GM12874 (cell line): ENCODE data around the gene JMJD8.
A peak's percentile ranks its signal among the peaks of the same experiment; 100 is the strongest.

Source experiments
- TF ChIP-seq, protein P1 (sequence below): IDR thresholded peaks from 2 replicates; pipeline ENCODE4 v1.5.1; 2011; ENCODE audit warnings: low read depth, mild to moderate bottlenecking, control low read depth, low read length, moderate library complexity; ENCODE audit not compliant: insufficient read depth

JMJD8 gene

DNA sequence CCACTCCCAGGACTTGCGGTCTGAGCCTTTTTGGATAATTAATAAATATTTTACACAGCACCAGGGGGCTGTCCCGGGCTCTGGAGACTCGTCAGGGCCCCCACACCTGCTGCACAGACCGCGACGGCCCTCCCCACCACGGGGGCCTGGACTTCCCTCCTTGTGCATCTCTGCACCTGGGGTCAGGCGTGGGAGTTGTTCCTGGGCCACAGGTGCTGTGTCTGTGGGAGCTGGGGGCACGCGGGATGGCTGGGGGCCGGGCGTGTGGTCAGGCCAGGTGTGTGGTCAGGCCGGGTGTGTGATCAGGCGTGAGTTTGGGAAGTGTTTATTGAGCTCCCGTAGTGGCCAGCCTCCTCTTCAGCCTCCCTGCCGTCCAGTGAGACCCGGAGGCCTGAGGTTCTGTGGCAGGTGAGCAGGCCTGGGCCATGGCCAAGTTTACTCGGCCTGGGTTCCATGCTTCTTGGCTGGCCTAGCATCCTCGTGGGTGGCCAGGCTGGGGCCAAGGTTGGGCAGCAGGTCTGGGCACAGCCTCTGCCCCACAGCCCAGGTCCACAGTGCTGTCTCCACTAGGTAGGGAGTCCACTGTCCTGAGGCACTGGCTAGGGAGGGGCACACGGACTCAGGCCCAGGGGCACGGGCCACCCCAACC lies 5.8 kb downstream of the JMJD8 start:
- TF ChIP-seq, protein P1, sequence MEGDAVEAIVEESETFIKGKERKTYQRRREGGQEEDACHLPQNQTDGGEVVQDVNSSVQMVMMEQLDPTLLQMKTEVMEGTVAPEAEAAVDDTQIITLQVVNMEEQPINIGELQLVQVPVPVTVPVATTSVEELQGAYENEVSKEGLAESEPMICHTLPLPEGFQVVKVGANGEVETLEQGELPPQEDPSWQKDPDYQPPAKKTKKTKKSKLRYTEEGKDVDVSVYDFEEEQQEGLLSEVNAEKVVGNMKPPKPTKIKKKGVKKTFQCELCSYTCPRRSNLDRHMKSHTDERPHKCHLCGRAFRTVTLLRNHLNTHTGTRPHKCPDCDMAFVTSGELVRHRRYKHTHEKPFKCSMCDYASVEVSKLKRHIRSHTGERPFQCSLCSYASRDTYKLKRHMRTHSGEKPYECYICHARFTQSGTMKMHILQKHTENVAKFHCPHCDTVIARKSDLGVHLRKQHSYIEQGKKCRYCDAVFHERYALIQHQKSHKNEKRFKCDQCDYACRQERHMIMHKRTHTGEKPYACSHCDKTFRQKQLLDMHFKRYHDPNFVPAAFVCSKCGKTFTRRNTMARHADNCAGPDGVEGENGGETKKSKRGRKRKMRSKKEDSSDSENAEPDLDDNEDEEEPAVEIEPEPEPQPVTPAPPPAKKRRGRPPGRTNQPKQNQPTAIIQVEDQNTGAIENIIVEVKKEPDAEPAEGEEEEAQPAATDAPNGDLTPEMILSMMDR, result no peak

DNA sequence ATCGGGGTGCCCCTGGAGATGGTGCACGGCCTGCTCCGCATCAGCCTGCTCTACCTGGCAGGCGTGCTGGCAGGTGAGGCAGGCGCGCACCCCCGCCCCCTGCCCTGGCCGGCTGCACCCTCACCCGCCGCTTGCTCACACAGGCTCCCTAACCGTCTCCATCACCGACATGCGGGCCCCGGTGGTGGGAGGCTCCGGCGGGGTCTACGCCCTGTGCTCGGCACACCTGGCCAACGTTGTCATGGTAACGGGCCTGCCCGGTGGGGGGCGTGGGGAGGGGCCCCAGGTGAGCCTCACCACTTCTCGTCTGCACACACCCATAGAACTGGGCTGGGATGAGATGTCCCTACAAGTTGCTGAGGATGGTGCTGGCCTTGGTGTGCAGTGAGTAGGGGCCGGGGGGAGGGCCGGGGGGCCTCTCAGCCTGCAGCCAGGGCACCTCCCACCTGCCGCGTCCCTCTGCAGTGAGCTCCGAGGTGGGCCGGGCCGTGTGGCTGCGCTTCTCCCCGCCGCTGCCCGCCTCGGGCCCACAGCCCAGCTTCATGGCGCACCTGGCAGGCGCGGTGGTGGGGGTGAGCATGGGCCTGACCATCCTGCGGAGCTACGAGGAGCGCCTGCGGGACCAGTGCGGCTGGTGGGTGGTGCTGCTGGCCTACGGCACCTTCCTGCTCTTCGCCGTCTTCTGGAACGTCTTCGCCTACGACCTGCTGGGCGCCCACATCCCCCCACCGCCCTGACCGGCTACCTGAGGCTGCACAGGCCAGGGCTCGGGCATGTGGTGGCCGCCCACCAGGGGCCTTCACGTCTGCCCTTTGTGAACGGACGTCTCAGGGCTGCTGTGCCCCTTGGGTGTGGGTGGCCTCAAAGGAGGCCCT lies 6.6 kb downstream of the JMJD8 start:
- TF ChIP-seq, protein P1, result no peak

DNA sequence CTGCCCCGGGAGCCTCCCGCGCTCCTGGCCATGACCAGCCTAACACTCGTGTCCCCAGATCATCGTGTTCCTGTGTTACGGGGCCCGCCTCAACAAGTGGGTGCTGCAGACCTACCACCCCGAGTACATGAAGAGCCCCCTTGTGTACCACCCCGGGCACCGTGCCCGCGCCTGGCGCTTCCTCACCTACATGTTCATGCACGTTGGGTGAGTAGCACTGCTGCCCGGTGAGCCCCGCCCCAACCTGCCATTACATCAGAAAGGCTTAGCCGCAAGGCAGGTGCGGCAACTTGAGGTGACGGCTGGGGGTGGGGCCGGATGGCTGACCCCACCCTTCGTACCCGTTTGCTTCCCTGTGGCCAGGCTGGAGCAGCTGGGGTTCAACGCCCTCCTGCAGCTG lies 7.2 kb downstream of the JMJD8 start:
- TF ChIP-seq, protein P1, result no peak

DNA sequence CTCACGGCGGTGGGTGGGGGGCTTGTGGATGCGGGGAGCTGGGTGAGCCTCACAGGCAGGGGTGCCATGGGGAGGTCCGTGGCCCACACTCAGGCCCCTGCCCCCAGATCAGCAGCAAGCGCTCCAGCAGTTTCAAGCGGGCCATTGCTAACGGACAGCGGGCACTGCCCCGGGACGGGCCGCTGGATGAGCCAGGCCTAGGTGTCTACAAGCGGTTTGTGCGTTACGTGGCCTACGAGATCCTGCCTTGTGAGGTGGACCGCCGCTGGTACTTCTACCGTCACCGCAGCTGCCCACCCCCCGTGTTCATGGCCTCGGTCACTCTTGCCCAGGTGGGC lies 7.6 kb downstream of the JMJD8 start:
- TF ChIP-seq, protein P1, result no peak

DNA sequence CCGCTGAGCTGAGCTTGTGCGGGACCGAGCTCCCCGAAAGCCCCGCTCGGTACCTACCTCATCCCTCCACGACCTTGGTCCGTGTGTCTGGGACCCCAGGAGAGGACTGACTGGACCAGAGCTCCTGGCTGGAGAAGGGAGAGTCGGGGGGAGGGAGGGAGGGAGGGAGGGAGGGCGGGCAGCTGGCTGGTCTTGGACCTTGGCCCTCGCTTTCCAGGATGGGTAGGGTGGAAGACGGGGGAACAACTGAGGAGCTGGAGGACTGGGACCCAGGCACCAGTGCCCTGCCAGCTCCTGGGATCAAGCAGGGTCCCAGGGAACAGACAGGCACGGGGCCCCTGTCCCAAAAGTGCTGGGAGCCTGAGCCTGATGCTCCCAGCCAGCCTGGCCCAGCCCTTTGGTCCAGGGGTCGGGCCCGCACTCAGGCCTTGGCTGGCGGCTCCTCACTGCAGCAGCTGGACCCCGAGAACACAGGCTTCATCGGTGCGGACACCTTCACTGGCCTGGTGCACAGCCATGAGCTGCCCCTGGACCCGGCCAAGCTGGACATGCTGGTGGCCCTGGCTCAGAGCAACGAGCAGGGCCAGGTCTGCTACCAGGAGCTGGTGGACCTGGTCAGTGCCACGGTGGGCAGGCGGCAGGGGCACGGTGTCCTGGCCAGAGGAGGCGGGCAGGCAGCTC lies 8.1 kb downstream of the JMJD8 start:
- TF ChIP-seq, protein P1, result no peak

DNA sequence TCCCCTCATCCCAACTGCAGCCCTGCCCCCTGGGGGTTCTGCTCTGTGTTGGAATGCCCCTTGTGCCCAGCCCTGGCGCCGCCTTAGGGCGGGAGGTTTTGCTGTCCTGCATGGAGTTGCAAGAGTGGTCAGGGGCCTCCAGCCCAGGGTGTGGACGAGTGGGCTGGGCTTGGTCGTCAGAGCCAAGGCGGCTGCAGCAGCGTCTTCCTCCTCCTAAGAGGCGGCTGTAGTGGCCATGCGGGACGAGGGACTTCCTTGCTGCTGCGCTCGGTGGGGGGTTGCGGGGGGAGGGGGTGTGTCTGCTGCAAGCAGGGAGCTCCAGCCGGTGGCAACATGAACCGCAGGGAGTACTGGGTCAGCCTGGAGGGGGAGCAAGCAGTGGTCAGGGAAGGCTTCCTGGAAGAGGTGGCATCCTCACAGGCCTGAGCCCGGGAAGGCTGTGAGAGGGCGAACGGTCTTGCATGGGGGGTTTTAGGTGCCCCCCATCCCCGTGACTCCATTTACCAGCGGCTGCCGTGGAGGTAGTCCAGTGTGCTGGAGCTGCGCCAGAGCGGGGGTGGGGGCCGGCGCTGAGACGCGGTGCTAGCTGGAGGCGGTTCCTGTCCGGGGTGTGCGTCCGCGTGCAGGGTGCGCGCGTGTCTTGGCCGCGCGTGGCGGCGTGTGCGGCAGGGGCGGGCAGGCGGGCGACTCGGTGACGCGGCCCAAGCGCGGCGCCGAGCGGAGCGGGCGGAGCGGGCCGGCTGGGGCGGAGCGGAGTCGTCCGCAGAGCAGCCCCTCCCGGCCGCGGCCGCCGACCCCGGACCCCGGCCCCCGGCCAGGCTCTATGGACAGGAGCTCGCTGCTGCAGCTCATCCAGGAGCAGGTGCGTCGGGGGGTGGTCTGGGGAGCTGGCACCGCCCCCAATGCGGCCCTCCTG lies 8.9 kb downstream of the JMJD8 start, which contains the start of gene RHBDL1:
RHBDL1 (plus strand) TSS at position 704 of the 916 bp plus-strand sequence; CDS start at position 824, 120 bp downstream.
- TF ChIP-seq, protein P1, result 0 out of 2 replicates have a peak, but pooled peaks have one; percentile 1
